ENCODE measurements around the gene NYAP1.
A peak's percentile ranks its signal among the peaks of the same experiment; 100 is the strongest.

The NYAP1 gene

GRCh38 chr7:100483722-100484672 is at the start of gene NYAP1 (continued):
- TF ChIP-seq MEIS1 (CRISPR knock-in tag; IDR thresholded peaks at IDR 0.05; ENCODE audit: borderline replicate concordance) = no peak
- TF ChIP-seq ZNF26 (tag by site-specific recombination; IDR thresholded peaks at IDR 0.05) = no peak
- no peak for TF ChIP-seq ZNF792 (tag by site-specific recombination; IDR thresholded peaks at IDR 0.05)
- TF ChIP-seq ZFP37 (tag by site-specific recombination; IDR thresholded peaks at IDR 0.05) = no peak
- no peak for TF ChIP-seq ELK4 (IDR thresholded peaks at IDR 0.05; ENCODE audit: borderline replicate concordance, low read depth, low read length)
- TF ChIP-seq ZNF2 (tag by site-specific recombination; IDR thresholded peaks at IDR 0.05) = no peak
- peak; percentile 72 for TF ChIP-seq ZBTB7A (tag by site-specific recombination; IDR thresholded peaks at IDR 0.05; ENCODE audit: low read depth)
- no peak for TF ChIP-seq ZIC2 (tag by site-specific recombination; IDR thresholded peaks at IDR 0.05)
- TF ChIP-seq ZNF132 (tag by site-specific recombination; IDR thresholded peaks at IDR 0.05; ENCODE audit: borderline replicate concordance) = no peak
- TF ChIP-seq ZNF16 (tag by site-specific recombination; IDR thresholded peaks at IDR 0.05; ENCODE audit: low read depth) = no peak
- TF ChIP-seq PRDM4 (tag by site-specific recombination; IDR thresholded peaks at IDR 0.05) = no peak; the same call in 1 of the 2 replicates
- TF ChIP-seq ZBTB10 (tag by site-specific recombination; IDR thresholded peaks at IDR 0.05) = peak; percentile 69; the same call in 1 of the 2 replicates
- TF ChIP-seq ZNF623 (tag by site-specific recombination; IDR thresholded peaks at IDR 0.05) = no peak
- peak; percentile 74 for TF ChIP-seq GLIS2 (tag by site-specific recombination; IDR thresholded peaks at IDR 0.05)
- TF ChIP-seq ZNF169 (tag by site-specific recombination; IDR thresholded peaks at IDR 0.05) = no peak
- no peak for TF ChIP-seq ZNF404 (tag by site-specific recombination; IDR thresholded peaks at IDR 0.05)
- no peak for TF ChIP-seq HOXC10 (CRISPR knock-in tag; IDR thresholded peaks at IDR 0.05)
- TF ChIP-seq ZNF426 (tag by site-specific recombination; IDR thresholded peaks at IDR 0.05) = no peak
- no peak for TF ChIP-seq ZNF155 (tag by site-specific recombination; IDR thresholded peaks at IDR 0.05)
- TF ChIP-seq ZNF23 (tag by site-specific recombination; IDR thresholded peaks at IDR 0.05; ENCODE audit: borderline replicate concordance) = no peak
- no peak for TF ChIP-seq ZNF645 (tag by site-specific recombination; IDR thresholded peaks at IDR 0.05)
- no peak for TF ChIP-seq ZNF121 (tag by site-specific recombination; IDR thresholded peaks at IDR 0.05)
- no peak for TF ChIP-seq ZBTB49 (tag by site-specific recombination; IDR thresholded peaks at IDR 0.05; ENCODE audit: low read depth)
- no peak for TF ChIP-seq TCF7L2 (IDR thresholded peaks at IDR 0.05; ENCODE audit: borderline replicate concordance, low read depth, low read length)
- TF ChIP-seq REPIN1 (tag by site-specific recombination; IDR thresholded peaks at IDR 0.05; ENCODE audit: low read depth) = no peak
- TF ChIP-seq ZNF626 (tag by site-specific recombination; IDR thresholded peaks at IDR 0.05) = no peak
- no peak for TF ChIP-seq ZNF768 (tag by site-specific recombination; IDR thresholded peaks at IDR 0.05)
- no peak for TF ChIP-seq ZNF174 (tag by site-specific recombination; IDR thresholded peaks at IDR 0.05)
